Osteoblast (primary cell): ENCODE measurements around the gene RANBP2. TPM values are rescaled to one million over a fixed set of nuclear protein-coding genes. Genes with fewer than 3 reads are reported as not detected.
"Not testable (repeated sequence)": the region's sequence is repeated elsewhere in the genome, so short reads cannot be mapped to it uniquely, and the experiment has no call there.

Source experiments
- DNase-seq: peaks from one replicate; pipeline ENCODE4 v3.0.0; 2011; ENCODE audit warnings: low spot score, mixed read lengths; ENCODE audit not compliant: insufficient read length; ENCODE audit errors: missing footprints
- H2AFZ ChIP-seq: 2 replicates; pipeline ENCODE4 v1.6.0; 2011; ENCODE audit warnings: mild to moderate bottlenecking, low read length
- H3K27ac ChIP-seq: 2 replicates; pipeline ENCODE4 v1.5.1; 2011; ENCODE audit warnings: mild to moderate bottlenecking, low read depth, low read length, moderate library complexity
- H3K27me3 ChIP-seq: 2 replicates; pipeline ENCODE4 v1.6.0; 2012; ENCODE audit warnings: mild to moderate bottlenecking, control low read depth, inconsistent platforms, low read length, moderate library complexity; ENCODE audit not compliant: insufficient read depth
- H3K36me3 ChIP-seq: 2 replicates; pipeline ENCODE4 v1.5.1; 2011; ENCODE audit warnings: mild to moderate bottlenecking, low read length, control low read depth, moderate library complexity; ENCODE audit not compliant: insufficient read depth
- H3K4me1 ChIP-seq: 2 replicates; pipeline ENCODE4 v1.5.1; 2011; ENCODE audit warnings: mild to moderate bottlenecking, low read length, control low read depth, moderate library complexity; ENCODE audit not compliant: insufficient read depth
- H3K4me2 ChIP-seq: 2 replicates; pipeline ENCODE4 v1.6.0; 2011; ENCODE audit warnings: mild to moderate bottlenecking, low read length; ENCODE audit not compliant: insufficient read depth
- H3K4me3 ChIP-seq: fragments of 200-600 bp; sonication (generic); 3 replicates; pipeline ENCODE4 v1.5.1; 2012; ENCODE audit warnings: mild to moderate bottlenecking, low read length, inconsistent platforms; ENCODE audit not compliant: insufficient read depth
- H3K79me2 ChIP-seq: 2 replicates; pipeline ENCODE4 v1.6.0; 2012; ENCODE audit warnings: mild to moderate bottlenecking, low read length, control low read depth, inconsistent platforms; ENCODE audit not compliant: insufficient read depth
- H3K9me3 ChIP-seq: 2 replicates; pipeline ENCODE4 v1.5.1; 2011; ENCODE audit warnings: low read depth, low read length, control low read depth
- H4K20me1 ChIP-seq: 2 replicates; pipeline ENCODE4 v1.6.0; 2012; ENCODE audit warnings: mild to moderate bottlenecking, low read length, control low read depth; ENCODE audit not compliant: insufficient read depth
- total RNA-seq: library from RNA; depleted of rRNA; stranded (reverse); fragments of >200 nt; gene quantifications from 2 replicates; pipeline ENCODE4 v1.2.3, GENCODE V29; 2012
- TF ChIP-seq, protein P1 (sequence below): IDR thresholded peaks from 2 replicates; pipeline ENCODE4 v1.5.1; 2011; ENCODE audit warnings: mild to moderate bottlenecking, low read depth, low read length, moderate library complexity; ENCODE audit errors: extremely low read depth

Gene RANBP2
- total RNA-seq, result 67.2 and 74.9 TPM in 2 replicates

DNA sequence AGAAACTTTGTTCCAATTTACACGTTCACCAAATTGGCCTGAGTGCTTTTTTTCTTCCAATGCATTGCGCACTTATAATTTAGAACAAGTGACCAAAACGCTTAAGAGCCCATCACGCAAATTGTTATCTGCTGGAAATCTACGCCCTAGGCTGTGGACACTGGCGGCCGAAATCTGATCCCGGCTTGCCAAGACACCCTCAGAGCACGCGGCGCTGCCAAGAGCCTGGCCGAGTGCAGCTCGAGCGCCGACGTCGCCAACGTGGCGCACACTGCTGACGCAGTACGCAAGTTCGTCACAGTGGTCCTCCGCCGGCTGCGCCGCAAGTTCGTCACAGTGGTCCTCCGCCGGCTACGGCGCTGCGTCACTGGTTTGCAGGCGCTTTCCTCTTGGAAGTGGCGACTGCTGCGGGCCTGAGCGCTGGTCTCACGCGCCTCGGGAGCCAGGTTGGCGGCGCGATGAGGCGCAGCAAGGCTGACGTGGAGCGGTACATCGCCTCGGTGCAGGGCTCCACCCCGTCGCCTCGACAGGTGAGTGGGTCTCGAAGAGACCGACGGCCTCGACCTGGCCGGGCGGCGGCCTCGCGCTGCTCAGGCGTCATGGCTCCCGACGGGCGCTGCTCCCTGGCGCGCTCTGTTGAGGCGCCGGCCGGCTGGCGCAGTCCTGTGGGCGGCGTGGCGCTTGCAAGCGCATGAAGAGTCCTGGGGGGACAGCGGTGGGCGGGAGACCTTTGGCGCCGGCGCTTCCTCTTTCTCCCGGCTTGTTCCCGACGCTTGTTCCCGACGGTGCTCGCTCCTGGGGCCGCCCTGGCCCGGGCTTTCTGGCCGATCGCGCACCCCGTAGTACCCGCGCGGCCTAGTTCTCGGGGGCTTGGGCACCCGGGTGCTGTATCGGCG, at the start of gene RANBP2:
RANBP2 (plus strand) TSS at position 334 of the 896 bp plus-strand sequence; CDS start at position 459, 125 bp downstream.
- peak within 1 kb of the TSS; percentile 97 for H2AFZ ChIP-seq
- TF ChIP-seq, protein P1, sequence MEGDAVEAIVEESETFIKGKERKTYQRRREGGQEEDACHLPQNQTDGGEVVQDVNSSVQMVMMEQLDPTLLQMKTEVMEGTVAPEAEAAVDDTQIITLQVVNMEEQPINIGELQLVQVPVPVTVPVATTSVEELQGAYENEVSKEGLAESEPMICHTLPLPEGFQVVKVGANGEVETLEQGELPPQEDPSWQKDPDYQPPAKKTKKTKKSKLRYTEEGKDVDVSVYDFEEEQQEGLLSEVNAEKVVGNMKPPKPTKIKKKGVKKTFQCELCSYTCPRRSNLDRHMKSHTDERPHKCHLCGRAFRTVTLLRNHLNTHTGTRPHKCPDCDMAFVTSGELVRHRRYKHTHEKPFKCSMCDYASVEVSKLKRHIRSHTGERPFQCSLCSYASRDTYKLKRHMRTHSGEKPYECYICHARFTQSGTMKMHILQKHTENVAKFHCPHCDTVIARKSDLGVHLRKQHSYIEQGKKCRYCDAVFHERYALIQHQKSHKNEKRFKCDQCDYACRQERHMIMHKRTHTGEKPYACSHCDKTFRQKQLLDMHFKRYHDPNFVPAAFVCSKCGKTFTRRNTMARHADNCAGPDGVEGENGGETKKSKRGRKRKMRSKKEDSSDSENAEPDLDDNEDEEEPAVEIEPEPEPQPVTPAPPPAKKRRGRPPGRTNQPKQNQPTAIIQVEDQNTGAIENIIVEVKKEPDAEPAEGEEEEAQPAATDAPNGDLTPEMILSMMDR, result no peak
- no peaks in the 10 kb centered on the region for H3K9me3 ChIP-seq
- peaks cover 6% of the 10 kb centered on the region for H4K20me1 ChIP-seq
- no peaks in the 10 kb centered on the region for H3K27me3 ChIP-seq
- H3K4me3 ChIP-seq, result peak within 1 kb of the TSS; percentile 92
- peak within 1 kb of the TSS; percentile 98 for H3K4me2 ChIP-seq
- H3K4me1 ChIP-seq, result peaks cover 9% of the 10 kb centered on the region
- H3K27ac ChIP-seq, result peak within 1 kb of the TSS; percentile 97
- H3K36me3 ChIP-seq, result no peaks in the 10 kb centered on the region
- H3K79me2 ChIP-seq, result peaks cover 43% of the 10 kb centered on the region
- DNase-seq, result peak; percentile 95

DNA sequence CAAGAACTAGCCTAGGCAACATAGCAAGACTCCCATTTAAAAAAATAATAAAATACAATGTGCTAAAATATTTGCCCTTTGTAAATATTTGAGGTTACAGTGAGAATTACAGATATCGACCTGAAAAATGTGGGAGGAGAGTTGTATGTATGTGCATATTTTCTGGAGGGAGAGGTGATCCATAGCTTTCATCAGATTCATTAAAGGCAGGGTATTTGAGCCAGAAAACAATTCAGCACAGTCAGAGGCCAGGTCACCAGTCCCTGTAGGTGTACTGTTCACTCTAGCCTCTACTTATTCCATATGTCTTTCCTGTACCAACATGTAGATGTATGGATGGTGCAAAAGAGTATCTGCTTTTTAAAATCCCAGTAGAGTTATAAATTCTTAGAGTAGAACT, 49.0 kb upstream of the RANBP2 start:
- DNase-seq, H3K27me3 ChIP-seq, H3K4me1 ChIP-seq, H3K4me3 ChIP-seq, H3K27ac ChIP-seq, H3K79me2 ChIP-seq, H3K4me2 ChIP-seq, H4K20me1 ChIP-seq, H3K36me3 ChIP-seq, H2AFZ ChIP-seq, H3K9me3 ChIP-seq: not testable (repeated sequence)

DNA sequence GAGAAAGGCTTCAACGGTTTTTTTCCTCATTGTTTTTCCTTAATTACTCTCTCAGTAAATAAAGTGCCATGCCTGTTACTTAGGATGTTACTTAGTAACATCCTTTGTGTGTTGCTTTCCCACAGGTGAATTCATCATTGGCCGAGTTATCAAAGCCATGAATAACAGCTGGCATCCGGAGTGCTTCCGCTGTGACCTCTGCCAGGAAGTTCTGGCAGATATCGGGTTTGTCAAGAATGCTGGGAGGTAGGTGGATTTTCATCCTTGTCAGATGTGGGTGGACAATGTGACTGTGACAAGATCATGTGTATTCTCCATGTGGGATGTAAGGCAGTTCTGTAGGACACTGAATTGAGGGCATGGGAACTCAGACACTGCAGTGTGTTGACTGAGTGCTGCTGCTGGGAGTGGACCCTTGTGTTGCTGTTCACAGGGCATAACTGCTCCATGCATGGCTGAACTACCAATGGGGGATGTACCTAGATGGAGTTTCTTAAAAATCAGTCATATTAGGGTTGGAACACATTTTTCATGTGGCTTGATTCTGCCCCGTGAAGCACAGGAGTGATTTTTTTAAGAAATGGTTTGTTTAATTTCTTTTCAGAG, 47.0 kb upstream of the RANBP2 start:
- not testable (repeated sequence) for DNase-seq, H4K20me1 ChIP-seq, H3K9me3 ChIP-seq, H3K4me2 ChIP-seq, H3K27me3 ChIP-seq, H3K79me2 ChIP-seq, H3K27ac ChIP-seq, H3K4me1 ChIP-seq, H3K4me3 ChIP-seq, H2AFZ ChIP-seq
- peaks cover 15% of the 10 kb centered on the region for H3K36me3 ChIP-seq

DNA sequence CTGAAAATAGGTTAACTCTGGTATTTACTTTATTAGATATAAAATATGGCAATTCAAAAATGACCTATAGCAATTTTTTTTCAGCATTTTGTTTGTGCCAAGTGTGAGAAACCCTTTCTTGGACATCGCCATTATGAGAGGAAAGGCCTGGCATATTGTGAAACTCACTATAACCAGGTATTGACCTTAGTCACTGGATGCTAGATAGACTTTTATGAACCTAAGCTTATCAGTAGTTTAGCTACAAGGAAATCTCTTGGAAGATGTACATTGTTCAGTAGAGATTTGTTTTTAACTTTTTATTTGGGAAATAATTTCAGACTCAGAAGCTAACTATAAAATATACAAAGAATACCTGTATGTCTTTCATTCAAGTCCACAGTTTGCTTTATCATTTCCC, 42.8 kb upstream of the RANBP2 start:
- DNase-seq, H3K27me3 ChIP-seq, H3K4me2 ChIP-seq, H2AFZ ChIP-seq, H3K27ac ChIP-seq, H4K20me1 ChIP-seq, H3K4me3 ChIP-seq, H3K9me3 ChIP-seq, H3K4me1 ChIP-seq, H3K79me2 ChIP-seq: not testable (repeated sequence)
- peaks cover 26% of the 10 kb centered on the region for H3K36me3 ChIP-seq

- not testable (repeated sequence) for H2AFZ ChIP-seq, H3K27me3 ChIP-seq, H3K27ac ChIP-seq, H3K79me2 ChIP-seq, DNase-seq, H3K4me1 ChIP-seq, H3K4me3 ChIP-seq, H3K9me3 ChIP-seq, H4K20me1 ChIP-seq, H3K4me2 ChIP-seq
- peaks cover 33% of the 10 kb centered on the region for H3K36me3 ChIP-seq
Measured at GRCh38 chr2:108677239-108677744, 42.0 kb upstream of the RANBP2 start.

GRCh38 chr2:108678198-108678651, 41.1 kb upstream of the RANBP2 start:
- Histone ChIP-seq H3K36me3 (peaks cover 30% of the 10 kb centered on the region), H3K4me2 (peak overlapping the region; percentile 1)
- not testable (repeated sequence) for H2AFZ ChIP-seq, H3K27ac ChIP-seq, H3K79me2 ChIP-seq, H3K9me3 ChIP-seq, H4K20me1 ChIP-seq, H3K4me3 ChIP-seq, H3K27me3 ChIP-seq, H3K4me1 ChIP-seq
- DNase-seq, result peak; percentile 1

GRCh38 chr2:108680805-108681204, 38.5 kb upstream of the RANBP2 start:
- DNase-seq, H3K79me2 ChIP-seq, H2AFZ ChIP-seq, H3K9me3 ChIP-seq, H3K4me1 ChIP-seq, H3K27me3 ChIP-seq, H3K4me2 ChIP-seq, H3K27ac ChIP-seq, H4K20me1 ChIP-seq, H3K4me3 ChIP-seq: not testable (repeated sequence)
- peaks cover 43% of the 10 kb centered on the region for H3K36me3 ChIP-seq
